SK-N-SH (cell line): ENCODE measurements around the gene MB. TPM values are rescaled to one million over a fixed set of nuclear protein-coding genes. Genes with fewer than 3 reads are reported as not detected.

Source experiments
- CTCF ChIA-PET: fragments of 300-600, 350-600 bp; formaldehyde crosslinking; extraction: SDS; loops from one replicate; lab custom pipeline; 2021; lab: Yijun Ruan, JAX
- POLR2A ChIA-PET: fragments of 350-600 bp; sonication (Branson Sonifier 250); formaldehyde crosslinking; extraction: SDS; loops from one replicate; lab custom pipeline; 2020; ENCODE audit warnings: antibody characterized with exemption, inconsistent platforms; lab: Yijun Ruan, JAX
- DNase-seq: peaks from one replicate; pipeline ENCODE4 v3.0.0; 2012
- H2AFZ ChIP-seq: fragments of 200-600 bp; sonication (generic); 2 replicates; pipeline ENCODE4 v1.8.1; 2016; ENCODE audit warnings: antibody characterized with exemption, mild to moderate bottlenecking, low read depth
- H3F3A ChIP-seq: fragments of 200-600 bp; sonication (generic); replicated peaks from 2 replicates; pipeline ENCODE3; 2016; ENCODE audit warnings: antibody characterized with exemption, mild to moderate bottlenecking; ENCODE audit not compliant: insufficient read depth
- H3K27ac ChIP-seq, 2 experiments: fragments of 200-500 bp in 1 of 2; fragments of 200-600 bp in 1 of 2; sonication (Bioruptor generic) in 1 of 2; sonication (generic), shearing (Covaris generic) in 1 of 2; 2 replicates each; pipeline versions ENCODE4 v1.5.1 to v1.6.1; 2014 to 2016; ENCODE audit warnings: low read depth in 2 of 2, inconsistent platforms in 1 of 2, low read length in 1 of 2, mild to moderate bottlenecking in 1 of 2, mixed read lengths in 1 of 2
- H3K27me3 ChIP-seq: fragments of 200-600 bp; sonication (generic), shearing (Covaris generic); 2 replicates; pipeline ENCODE4 v1.6.1; 2016; ENCODE audit warnings: mixed run types; ENCODE audit not compliant: insufficient read depth
- H3K36me3 ChIP-seq, 2 experiments: fragments of 200-500 bp in 1 of 2; fragments of 200-600 bp in 1 of 2; sonication (Bioruptor generic) in 1 of 2; sonication (generic) in 1 of 2; replicated peaks in 1 of 2; 2 replicates each; pipeline versions ENCODE3 to v1.5.1; 2014 to 2016; ENCODE audit warnings: low read length in 1 of 2, mild to moderate bottlenecking in 1 of 2; ENCODE audit not compliant: insufficient read depth in 2 of 2, control insufficient read depth in 1 of 2
- H3K4me1 ChIP-seq, 2 experiments: fragments of 200-500 bp in 1 of 2; fragments of 200-600 bp in 1 of 2; sonication (Bioruptor generic) in 1 of 2; sonication (generic), shearing (Covaris generic) in 1 of 2; 2 replicates each; pipeline versions ENCODE4 v1.5.1 to v1.6.1; 2014 to 2016; ENCODE audit warnings: low read depth in 1 of 2, low read length in 1 of 2, mixed run types in 1 of 2; ENCODE audit not compliant: insufficient read depth in 2 of 2, control insufficient read depth in 1 of 2
- H3K4me2 ChIP-seq: fragments of 200-600 bp; sonication (generic), shearing (Covaris generic); 2 replicates; pipeline ENCODE4 v1.6.1; 2017; ENCODE audit warnings: mixed run types
- H3K4me3 ChIP-seq, 2 experiments: fragments of 200-500 bp in 1 of 2; fragments of 200-600 bp in 1 of 2; sonication (Bioruptor generic) in 1 of 2; sonication (generic), shearing (Covaris generic) in 1 of 2; 2 replicates each; pipeline versions ENCODE4 v1.5.1 to v1.8.1; 2014 to 2016; ENCODE audit warnings: low read depth in 2 of 2, inconsistent platforms in 1 of 2, low read length in 1 of 2, mild to moderate bottlenecking in 1 of 2, mixed read lengths in 1 of 2, moderate library complexity in 1 of 2
- H3K79me2 ChIP-seq: fragments of 200-600 bp; sonication (generic); 2 replicates; pipeline ENCODE4 v1.8.1; 2017; ENCODE audit warnings: mild to moderate bottlenecking; ENCODE audit not compliant: insufficient read depth
- H3K9ac ChIP-seq: fragments of 200-600 bp; sonication (generic); 2 replicates; pipeline ENCODE4 v1.6.1; 2017; ENCODE audit warnings: mixed run types
- H3K9me2 ChIP-seq: fragments of 200-600 bp; sonication (generic); 2 replicates; pipeline ENCODE4 v1.6.1; 2017; ENCODE audit warnings: mixed run types
- H3K9me3 ChIP-seq: fragments of 200-600 bp; sonication (generic); 2 replicates; pipeline ENCODE4 v1.6.1; 2017; ENCODE audit warnings: mixed run types, mild to moderate bottlenecking, moderate library complexity
- H4K20me1 ChIP-seq: fragments of 200-600 bp; sonication (generic); 2 replicates; pipeline ENCODE4 v1.6.1; 2017; ENCODE audit warnings: mild to moderate bottlenecking, mixed run types; ENCODE audit not compliant: insufficient read depth
- ELF1 ChIP-seq: IDR thresholded peaks from 2 replicates; pipeline ENCODE4 v1.4.0; 2012
- EP300 ChIP-seq, 2 experiments: IDR thresholded peaks; 2 replicates each; pipeline versions ENCODE4 v1.4.0 to v1.6.1; 2012; ENCODE audit warnings: borderline replicate concordance in 1 of 2, low read depth in 1 of 2, low read length in 1 of 2
- EZH2phosphoT487 ChIP-seq: fragments of 200-600 bp; sonication (generic); IDR thresholded peaks from 2 replicates; pipeline ENCODE4 v1.6.1; 2017; ENCODE audit warnings: low read depth, mixed run types, mild to moderate bottlenecking, antibody characterized with exemption, moderate library complexity, borderline replicate concordance
- FOSL2 ChIP-seq: IDR thresholded peaks from 2 replicates; pipeline ENCODE4 v1.4.0; 2012; ENCODE audit warnings: low read depth, mild to moderate bottlenecking, moderate library complexity, borderline replicate concordance
- GABPA ChIP-seq: IDR thresholded peaks from 2 replicates; pipeline ENCODE4 v1.4.0; 2012; ENCODE audit warnings: low read depth, mild to moderate bottlenecking
- MXI1 ChIP-seq: IDR thresholded peaks from 2 replicates; pipeline ENCODE4 v1.6.1; 2012; ENCODE audit warnings: mild to moderate bottlenecking, low read depth, low read length, improper control_type of control experiment
- NFIC ChIP-seq: IDR thresholded peaks from 2 replicates; pipeline ENCODE4 v1.4.0; 2012; ENCODE audit warnings: borderline replicate concordance
- POLR2AphosphoS5 ChIP-seq: IDR thresholded peaks from 2 replicates; pipeline ENCODE4 v1.6.1; 2012; ENCODE audit warnings: low read depth, low read length
- RCOR1 ChIP-seq: fragments of 150-350 bp; IDR thresholded peaks from 2 replicates; pipeline ENCODE4 v1.6.1; 2017; ENCODE audit warnings: antibody characterized with exemption, low read length
- RXRA ChIP-seq: IDR thresholded peaks from 2 replicates; pipeline ENCODE4 v1.4.0; 2012; ENCODE audit warnings: low read depth, mild to moderate bottlenecking, borderline replicate concordance
- SMC3 ChIP-seq: IDR thresholded peaks from 2 replicates; pipeline ENCODE4 v1.6.1; 2012; ENCODE audit warnings: low read depth, low read length, improper control_type of control experiment
- YY1 ChIP-seq: IDR thresholded peaks from 2 replicates; pipeline ENCODE4 v1.4.0; 2012; ENCODE audit warnings: low read depth, mild to moderate bottlenecking
- WGBS: methylation state at CpG from one replicate; pipeline ENCODE4 v1.1.6; 2017; ENCODE audit warnings: low lambda C conversion rate; 5-methylcytosine and 5-hydroxymethylcytosine counted together
- polyA plus RNA-seq, 3 experiments: library from polyadenylated mRNA; depleted of rRNA; stranded (reverse); fragments of >200 nt; gene quantifications; 2 replicates each; pipeline ENCODE4 v1.2.3, GENCODE V29; 2012
- TF ChIP-seq, protein P1 (sequence below): fragments of 200-600 bp; sonication (generic); IDR thresholded peaks from 2 replicates; pipeline ENCODE4 v1.6.1; 2017; ENCODE audit warnings: antibody characterized with exemption, mild to moderate bottlenecking, moderate library complexity
- TF ChIP-seq, protein P2 (sequence below): IDR thresholded peaks from 2 replicates; pipeline ENCODE4 v1.4.0; 2012; ENCODE audit warnings: low read depth

Gene MB
- polyA plus RNA-seq, 1 of the 3 experiments (the other 2 are of a cell fraction), result 0.95 TPM

DNA sequence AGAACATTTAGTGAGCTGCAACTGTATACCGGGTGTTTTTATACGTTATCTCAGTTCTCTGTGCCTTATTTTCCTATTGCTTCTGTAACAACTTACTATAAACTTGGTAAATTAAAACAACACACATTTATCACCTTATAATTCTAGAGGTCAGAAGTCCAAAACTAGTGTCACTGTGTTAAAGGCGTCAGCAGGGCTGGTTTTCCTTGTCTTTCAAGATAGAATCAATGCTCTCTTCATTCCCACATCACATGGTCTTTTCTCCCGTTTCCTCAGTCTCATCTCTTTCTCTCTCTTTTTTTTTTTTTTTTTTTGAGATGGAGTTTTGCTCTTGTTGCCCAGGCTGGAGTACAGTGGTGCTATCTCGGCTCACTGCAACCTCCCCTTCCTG is 36.1 kb downstream of the MB start:
- TF ChIP-seq FOSL2 (no peak), RXRA (no peak), SMC3 (no peak), EZH2phosphoT487 (no peak), MXI1 (no peak), POLR2AphosphoS5 (no peak), EP300 (IDR thresholded peaks at IDR 0.05; ENCODE audit: borderline replicate concordance in 1 of 2, low read depth in 1 of 2, low read length in 1 of 2) (no peak), RCOR1 (no peak), YY1 (no peak), GABPA (no peak), ELF1 (no peak)
- TF ChIP-seq, protein P1, sequence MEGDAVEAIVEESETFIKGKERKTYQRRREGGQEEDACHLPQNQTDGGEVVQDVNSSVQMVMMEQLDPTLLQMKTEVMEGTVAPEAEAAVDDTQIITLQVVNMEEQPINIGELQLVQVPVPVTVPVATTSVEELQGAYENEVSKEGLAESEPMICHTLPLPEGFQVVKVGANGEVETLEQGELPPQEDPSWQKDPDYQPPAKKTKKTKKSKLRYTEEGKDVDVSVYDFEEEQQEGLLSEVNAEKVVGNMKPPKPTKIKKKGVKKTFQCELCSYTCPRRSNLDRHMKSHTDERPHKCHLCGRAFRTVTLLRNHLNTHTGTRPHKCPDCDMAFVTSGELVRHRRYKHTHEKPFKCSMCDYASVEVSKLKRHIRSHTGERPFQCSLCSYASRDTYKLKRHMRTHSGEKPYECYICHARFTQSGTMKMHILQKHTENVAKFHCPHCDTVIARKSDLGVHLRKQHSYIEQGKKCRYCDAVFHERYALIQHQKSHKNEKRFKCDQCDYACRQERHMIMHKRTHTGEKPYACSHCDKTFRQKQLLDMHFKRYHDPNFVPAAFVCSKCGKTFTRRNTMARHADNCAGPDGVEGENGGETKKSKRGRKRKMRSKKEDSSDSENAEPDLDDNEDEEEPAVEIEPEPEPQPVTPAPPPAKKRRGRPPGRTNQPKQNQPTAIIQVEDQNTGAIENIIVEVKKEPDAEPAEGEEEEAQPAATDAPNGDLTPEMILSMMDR, result no peak
- TF ChIP-seq, protein P2, sequence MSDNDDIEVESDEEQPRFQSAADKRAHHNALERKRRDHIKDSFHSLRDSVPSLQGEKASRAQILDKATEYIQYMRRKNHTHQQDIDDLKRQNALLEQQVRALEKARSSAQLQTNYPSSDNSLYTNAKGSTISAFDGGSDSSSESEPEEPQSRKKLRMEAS, result no peak
- no peaks in the 10 kb centered on the region for H3K9me3 ChIP-seq
- H3K4me3 ChIP-seq, result no peak overlapping the region
- 92% methylated on average over 5 of the region's 5 CpGs for WGBS
- POLR2A ChIA-PET, result no interaction called here
- H3K4me1 ChIP-seq, result peaks cover 0 to 6% of the 10 kb centered on the region in 2 experiments; a peak in 1 of 4 replicates
- no peak overlapping the region for H2AFZ ChIP-seq
- no peak overlapping the region for H3K27ac ChIP-seq
- H3K9ac ChIP-seq, result no peak overlapping the region
- no peaks in the 10 kb centered on the region for H4K20me1 ChIP-seq
- no peak for DNase-seq
- H3K79me2 ChIP-seq, result no peaks in the 10 kb centered on the region
- H3K4me2 ChIP-seq, result no peak overlapping the region
- no peaks in the 10 kb centered on the region for H3K27me3 ChIP-seq
- H3K9me2 ChIP-seq, result no peaks in the 10 kb centered on the region
- no peaks in the 10 kb centered on the region for H3K36me3 ChIP-seq
- CTCF ChIA-PET, result interaction anchor here (1.3 to 7.8 kb wide), 6 partner anchors 10 to 485 kb away, joined by 3 to 161 read pairs (median 12); no protein-coding TSS in a partner anchor
- no peaks in the 10 kb centered on the region for H3F3A ChIP-seq

DNA sequence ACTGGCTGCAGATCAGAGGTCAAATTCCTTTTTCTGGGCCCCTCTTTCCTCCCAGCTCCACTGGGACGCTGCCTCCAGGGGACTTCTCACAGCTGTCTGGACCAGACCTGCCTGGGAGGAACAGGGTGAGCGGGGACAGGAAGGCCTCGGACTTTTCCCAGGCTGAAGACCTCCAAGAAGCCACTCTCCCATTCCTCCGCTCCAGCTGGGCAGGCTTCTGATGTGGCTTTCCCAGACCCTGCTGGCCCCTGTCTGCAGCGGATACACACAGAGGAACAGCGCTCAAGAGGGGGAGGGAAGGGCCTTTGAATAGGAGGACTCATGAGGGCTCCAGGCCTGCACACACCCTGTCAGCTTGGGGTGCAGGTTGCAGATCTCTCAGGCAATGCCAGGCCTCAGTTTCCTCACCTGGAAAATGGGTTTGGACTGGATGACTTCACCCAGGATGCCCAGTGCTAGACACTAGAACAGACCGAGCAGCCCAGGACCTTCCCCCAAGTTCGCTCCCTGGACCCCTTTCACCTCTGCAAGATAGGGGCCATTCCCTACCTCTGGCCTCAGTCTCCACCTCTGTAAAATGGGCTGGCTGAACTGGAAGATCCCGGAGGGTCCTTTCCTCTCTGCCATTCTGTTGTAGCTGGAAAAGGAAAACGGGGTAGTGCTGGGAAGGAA is 36.6 kb downstream of the MB start:
- WGBS, result 90% methylated on average over 9 of the region's 10 CpGs
- no peak overlapping the region for H3K4me3 ChIP-seq
- no peaks in the 10 kb centered on the region for H3F3A ChIP-seq
- POLR2A ChIA-PET, result no interaction called here
- H3K27ac ChIP-seq, result no peak overlapping the region
- H3K9me3 ChIP-seq, result no peaks in the 10 kb centered on the region
- no peak overlapping the region for H3K9ac ChIP-seq
- no peaks in the 10 kb centered on the region for H3K9me2 ChIP-seq
- H3K36me3 ChIP-seq, result no peaks in the 10 kb centered on the region
- no peak for DNase-seq
- no peak for TF ChIP-seq NFIC
- TF ChIP-seq, all 33 proteins: peak for 0
- no peaks in the 10 kb centered on the region for H3K27me3 ChIP-seq
- H3K4me1 ChIP-seq, result peaks cover 0 to 6% of the 10 kb centered on the region in 2 experiments; a peak in 1 of 4 replicates
- H3K4me2 ChIP-seq, result no peak overlapping the region
- no peak overlapping the region for H2AFZ ChIP-seq
- H4K20me1 ChIP-seq, result no peaks in the 10 kb centered on the region
- CTCF ChIA-PET, result interaction anchor here (1.3 to 7.8 kb wide), 6 partner anchors 12 to 486 kb away, joined by 3 to 161 read pairs (median 12); no protein-coding TSS in a partner anchor
- H3K79me2 ChIP-seq, result no peaks in the 10 kb centered on the region
